LNCaP clone FGC (cell line): ENCODE measurements around the gene TANGO2.

Experiments used
- DNase-seq: peaks from one replicate; pipeline ENCODE4 v3.0.0-alpha.2; 2011; ENCODE audit warnings: low read depth
- H3K4me3 ChIP-seq: 2 replicates; pipeline ENCODE4 v1.5.1; 2011; ENCODE audit warnings: mild to moderate bottlenecking, low read depth, low read length, control low read depth
- TF ChIP-seq, protein P1 (sequence below): IDR thresholded peaks from 2 replicates; pipeline ENCODE4 v1.5.1; 2012; ENCODE audit warnings: mild to moderate bottlenecking; ENCODE audit not compliant: control insufficient read depth, insufficient read depth; ENCODE audit errors: extremely low read depth

TANGO2 gene

DNA sequence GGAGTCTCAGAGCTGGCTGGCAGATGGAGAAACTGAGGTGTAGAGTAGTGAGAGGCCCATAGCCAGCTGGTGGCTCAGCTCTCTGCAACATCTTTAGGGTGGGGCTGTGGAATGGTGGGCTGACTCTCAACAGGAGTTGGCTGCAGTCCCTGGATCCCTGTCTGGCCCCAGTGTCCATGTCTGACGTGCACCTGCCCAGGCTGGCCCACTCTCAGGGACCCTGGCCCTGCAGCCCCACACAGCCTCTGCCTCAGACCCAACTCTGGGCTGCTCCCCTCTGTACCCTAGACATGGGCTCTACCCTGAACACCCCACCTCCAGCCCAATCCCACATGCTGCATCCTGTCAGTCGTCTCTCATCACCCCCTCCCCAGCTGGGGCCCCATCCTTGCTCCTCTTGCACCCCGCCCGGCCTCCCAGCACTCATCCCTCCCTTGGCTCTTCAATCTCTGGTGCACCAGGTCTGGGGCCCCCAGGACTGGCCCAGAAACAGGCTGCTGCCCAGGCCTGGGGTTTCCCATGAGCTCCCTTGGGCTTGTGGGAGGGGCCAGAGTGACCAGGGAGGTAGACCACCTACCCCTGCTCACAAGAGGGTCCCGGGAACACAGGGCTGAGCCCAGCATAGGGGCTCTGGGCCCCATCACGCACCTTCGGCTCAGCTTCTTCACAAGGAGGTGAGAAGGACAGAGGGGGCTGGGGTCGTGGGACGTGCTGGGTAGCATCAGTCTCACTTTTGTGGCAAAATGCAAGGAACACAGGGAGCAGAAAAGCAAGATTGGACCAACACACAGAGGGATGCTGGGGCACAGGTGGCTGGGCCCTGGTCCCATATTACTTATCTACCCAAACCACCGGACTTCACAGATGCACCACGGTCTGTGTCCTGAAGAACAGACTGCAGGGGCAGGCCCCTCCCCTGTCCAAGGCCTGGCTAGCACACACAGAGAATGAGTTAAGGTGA is 35.8 kb upstream of the TANGO2 start:
- peak overlapping the region; percentile 80 for H3K4me3 ChIP-seq
- no peak for DNase-seq
- TF ChIP-seq, protein P1, sequence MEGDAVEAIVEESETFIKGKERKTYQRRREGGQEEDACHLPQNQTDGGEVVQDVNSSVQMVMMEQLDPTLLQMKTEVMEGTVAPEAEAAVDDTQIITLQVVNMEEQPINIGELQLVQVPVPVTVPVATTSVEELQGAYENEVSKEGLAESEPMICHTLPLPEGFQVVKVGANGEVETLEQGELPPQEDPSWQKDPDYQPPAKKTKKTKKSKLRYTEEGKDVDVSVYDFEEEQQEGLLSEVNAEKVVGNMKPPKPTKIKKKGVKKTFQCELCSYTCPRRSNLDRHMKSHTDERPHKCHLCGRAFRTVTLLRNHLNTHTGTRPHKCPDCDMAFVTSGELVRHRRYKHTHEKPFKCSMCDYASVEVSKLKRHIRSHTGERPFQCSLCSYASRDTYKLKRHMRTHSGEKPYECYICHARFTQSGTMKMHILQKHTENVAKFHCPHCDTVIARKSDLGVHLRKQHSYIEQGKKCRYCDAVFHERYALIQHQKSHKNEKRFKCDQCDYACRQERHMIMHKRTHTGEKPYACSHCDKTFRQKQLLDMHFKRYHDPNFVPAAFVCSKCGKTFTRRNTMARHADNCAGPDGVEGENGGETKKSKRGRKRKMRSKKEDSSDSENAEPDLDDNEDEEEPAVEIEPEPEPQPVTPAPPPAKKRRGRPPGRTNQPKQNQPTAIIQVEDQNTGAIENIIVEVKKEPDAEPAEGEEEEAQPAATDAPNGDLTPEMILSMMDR, result no peak

DNA sequence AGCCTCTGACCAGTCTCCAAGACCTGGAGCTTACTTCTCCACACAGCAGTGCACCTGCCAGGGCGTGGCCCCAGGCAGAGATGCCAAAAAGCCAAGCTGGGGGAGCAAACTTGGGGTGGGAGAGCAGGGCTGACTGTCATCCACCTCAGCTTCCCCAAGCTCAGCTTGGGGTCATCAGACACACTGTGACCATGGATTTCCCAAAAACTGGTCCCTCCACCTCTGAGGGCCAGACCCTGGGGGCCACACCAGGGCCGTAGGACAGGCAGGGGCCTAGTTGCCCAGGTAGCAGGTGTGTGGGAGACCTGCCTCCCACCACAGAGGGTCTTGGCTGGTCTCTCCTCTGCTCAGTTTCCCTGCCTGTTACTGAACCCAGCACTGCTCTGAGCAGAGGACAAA is 34.9 kb upstream of the TANGO2 start:
- TF ChIP-seq, protein P1, result no peak
- H3K4me3 ChIP-seq, result peak overlapping the region; percentile 80
- DNase-seq, result no peak

DNA sequence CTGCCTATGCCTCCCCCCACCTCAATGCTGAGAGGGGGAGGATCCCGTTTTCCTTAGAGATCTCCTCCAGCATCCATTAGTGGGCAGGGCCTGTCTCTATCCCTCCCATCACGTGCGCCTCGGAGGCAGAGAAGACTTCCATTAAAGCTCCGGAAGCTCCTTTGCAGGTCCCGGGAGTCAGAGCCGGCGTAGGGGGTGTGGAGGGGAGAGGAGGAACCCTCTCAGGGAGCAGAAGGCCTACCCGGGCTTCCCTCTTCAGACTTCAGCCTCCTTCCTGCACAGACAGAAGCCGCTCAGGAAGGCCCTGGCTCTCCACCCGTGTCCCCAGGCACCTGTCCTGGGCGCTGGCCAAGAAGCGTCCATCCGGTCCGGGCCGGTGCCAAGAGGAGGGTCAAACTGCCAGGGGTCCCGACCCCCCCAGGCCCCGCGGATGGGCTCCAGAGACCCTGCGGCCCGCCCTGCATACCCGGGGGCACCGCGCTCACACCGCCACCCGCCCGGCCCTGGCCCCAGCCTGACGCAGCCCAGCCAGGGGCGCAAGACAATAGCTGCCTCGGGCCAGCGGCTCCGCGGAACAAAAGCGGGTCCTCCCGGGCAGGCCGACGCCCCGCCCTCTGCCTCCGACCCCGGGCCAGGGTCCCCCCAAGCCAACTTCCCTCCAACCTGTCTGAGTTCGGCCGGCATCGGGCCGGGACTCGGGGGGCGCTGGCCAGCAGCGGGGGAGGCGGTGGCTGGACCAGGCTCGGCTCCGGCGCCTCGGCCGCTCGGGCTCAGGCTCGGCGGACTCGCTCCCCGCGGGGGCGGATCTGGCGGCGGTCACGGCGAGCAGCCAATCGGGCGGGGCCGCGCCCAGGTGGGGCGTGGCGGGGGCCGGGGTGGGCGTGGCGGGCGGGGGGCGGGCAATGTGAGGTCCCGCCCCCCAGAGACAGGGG is 34.2 kb upstream of the TANGO2 start:
- TF ChIP-seq, protein P1, result no peak
- DNase-seq, result peak; percentile 11
- peak overlapping the region; percentile 80 for H3K4me3 ChIP-seq

DNA sequence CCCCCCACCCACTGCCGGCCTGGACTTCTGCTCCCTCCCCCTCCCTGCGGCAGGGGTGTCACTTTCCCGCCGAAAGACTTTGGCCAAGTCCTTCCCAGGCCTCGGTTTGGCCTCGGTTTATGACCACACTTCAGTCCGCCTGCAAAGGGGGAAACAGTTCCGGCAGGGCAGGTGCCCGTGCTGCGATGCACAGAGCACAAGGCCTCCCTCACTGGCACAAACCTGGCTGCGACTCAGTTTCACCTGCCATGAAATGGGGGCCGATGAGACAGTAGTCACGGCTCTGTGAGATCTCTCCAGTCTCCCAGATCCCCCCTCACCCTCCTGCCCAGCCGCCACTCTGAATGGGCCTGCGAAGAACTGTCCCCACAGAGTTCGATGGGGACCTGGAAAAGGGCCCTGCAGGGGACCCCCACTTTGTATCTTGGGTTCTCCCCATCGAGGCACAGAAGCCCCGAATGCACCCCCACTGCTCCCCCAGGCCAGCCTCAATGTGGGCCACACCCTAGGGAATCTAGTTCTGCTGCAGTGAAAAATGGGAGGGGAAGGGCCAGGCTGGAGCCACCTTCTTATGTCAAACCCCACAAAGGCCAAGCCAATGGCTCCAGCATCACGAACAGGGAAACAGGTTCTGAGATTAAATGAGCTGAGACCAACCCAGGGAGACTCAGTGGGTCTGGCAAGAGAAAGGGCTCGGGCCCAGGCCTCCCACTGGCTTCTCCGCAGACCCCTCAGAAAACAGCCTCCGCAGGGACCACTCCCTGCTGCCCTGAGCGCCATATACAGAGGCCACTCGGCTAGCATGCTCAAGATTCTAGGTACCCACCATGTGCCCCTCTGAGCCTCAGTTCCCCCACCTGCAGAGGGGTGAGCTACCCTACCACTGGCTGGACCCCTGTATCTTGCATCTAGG is 33.3 kb upstream of the TANGO2 start:
- DNase-seq, result no peak
- TF ChIP-seq, protein P1, result no peak
- no peak overlapping the region for H3K4me3 ChIP-seq

DNA sequence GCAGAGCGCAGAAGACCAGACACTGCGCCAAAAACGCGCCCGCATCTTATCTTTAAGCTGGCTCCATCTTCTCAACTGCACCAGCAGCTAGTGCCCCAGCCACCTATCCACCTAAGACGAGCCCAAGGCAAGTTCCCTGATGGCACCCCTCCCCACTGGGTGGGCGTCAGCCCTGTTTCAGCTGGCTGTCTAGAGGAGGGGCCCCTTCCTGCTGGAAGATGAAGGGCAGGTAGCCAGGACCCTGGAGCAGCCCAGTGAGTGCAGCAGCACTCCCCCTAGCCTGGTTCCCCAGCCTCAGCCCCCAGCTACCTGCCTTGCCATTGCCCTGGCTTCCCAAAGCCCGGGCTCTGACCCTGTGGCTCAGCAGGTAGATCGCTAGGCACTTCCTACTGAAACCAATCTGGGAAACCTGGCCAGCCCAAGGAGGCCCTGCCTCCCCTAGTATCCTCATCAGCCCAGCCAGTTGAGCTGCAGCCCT is 32.5 kb upstream of the TANGO2 start:
- TF ChIP-seq, protein P1, result no peak

More for the DNA sequence above, 32.5 kb upstream of the TANGO2 start:
- no peak overlapping the region for H3K4me3 ChIP-seq
- no peak for DNase-seq
